Neural crest cell (in vitro differentiated cells): Measurements from ENCODE around the gene FAM217A. TPM values are rescaled to one million over a fixed set of nuclear protein-coding genes. Genes with fewer than 3 reads are reported as not detected.

Source experiments
- DNase-seq: peaks from one replicate; pipeline ENCODE4 v3.0.0; 2021; ENCODE audit warnings: low read depth, mixed read lengths, low spot score
- H3K27ac Mint-ChIP-seq: one replicate; pipeline ENCODE4 v1.8.0; 2021; ENCODE audit warnings: mild to moderate bottlenecking, mixed read lengths; ENCODE audit not compliant: unreplicated experiment
- H3K27me3 Mint-ChIP-seq: 2 replicates; pipeline ENCODE4 v1.8.0; 2021; ENCODE audit warnings: low read depth, mild to moderate bottlenecking, mixed read lengths
- H3K36me3 Mint-ChIP-seq: 2 replicates; pipeline ENCODE4 v1.8.0; 2021; ENCODE audit warnings: low read depth, mild to moderate bottlenecking, mixed read lengths
- H3K4me1 Mint-ChIP-seq: 2 replicates; pipeline ENCODE4 v1.8.0; 2021; ENCODE audit warnings: mixed read lengths
- H3K4me3 Mint-ChIP-seq: one replicate; pipeline ENCODE4 v1.8.0; 2021; ENCODE audit warnings: mild to moderate bottlenecking, mixed read lengths
- H3K9me3 Mint-ChIP-seq: 2 replicates; pipeline ENCODE4 v1.8.0; 2021; ENCODE audit warnings: mixed read lengths
- CTCF ChIP-seq: fragments of 200-600 bp; sonication (generic); conservative IDR thresholded peaks from 2 replicates; pipeline ENCODE4 v1.5.0; 2021; ENCODE audit warnings: antibody characterized with exemption, mild to moderate bottlenecking
- total RNA-seq: library from RNA; stranded (reverse); gene quantifications from 2 replicates; pipeline ENCODE4 v1.2.1, GENCODE V29; 2021

The FAM217A gene
- total RNA-seq, 1 donor from 2014 or later, result not detected

GRCh38 chr6:4029687-4030086, 49.2 kb downstream of the FAM217A start:
- DNase-seq, result no peak
- H3K27me3 Mint-ChIP-seq, result no peaks in the 10 kb centered on the region
- H3K4me1 Mint-ChIP-seq, result peaks cover 34% of the 10 kb centered on the region
- H3K9me3 Mint-ChIP-seq, result no peaks in the 10 kb centered on the region
- H3K4me3 Mint-ChIP-seq, result no peak overlapping the region
- peaks cover 24% of the 10 kb centered on the region for H3K36me3 Mint-ChIP-seq
- no peak for TF ChIP-seq CTCF
- peak overlapping the region; percentile 9 for H3K27ac Mint-ChIP-seq

DNA sequence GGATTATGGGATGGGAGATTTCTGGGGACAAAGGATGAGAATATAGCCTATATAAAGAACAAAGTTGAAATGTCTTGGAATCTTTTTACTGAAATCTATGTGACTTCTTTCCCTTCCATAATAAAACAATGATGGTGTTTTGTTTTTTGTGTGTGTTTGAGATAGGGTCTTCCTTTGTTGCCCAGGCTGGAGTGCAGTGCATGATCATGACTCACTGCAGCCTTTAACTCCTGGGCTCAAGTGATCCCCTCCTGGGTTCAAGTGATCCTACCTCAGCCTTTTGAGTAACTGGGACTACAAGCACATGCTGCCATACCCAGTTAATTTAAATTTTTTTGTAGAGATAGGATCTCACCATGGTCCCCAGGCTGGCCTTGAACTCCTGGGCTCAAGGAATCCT, 50.9 kb downstream of the FAM217A start:
- TF ChIP-seq CTCF, result no peak
- H3K9me3 Mint-ChIP-seq, result no peaks in the 10 kb centered on the region

GRCh38 chr6:4025681-4026080, 53.3 kb downstream of the FAM217A start:
- H3K9me3 Mint-ChIP-seq, result no peaks in the 10 kb centered on the region
- H3K27me3 Mint-ChIP-seq, result no peaks in the 10 kb centered on the region
- no peak for TF ChIP-seq CTCF
- no peak overlapping the region for H3K27ac Mint-ChIP-seq
- DNase-seq, result no peak
- peak overlapping the region; percentile 38 for H3K4me3 Mint-ChIP-seq
- peaks cover 50% of the 10 kb centered on the region for H3K4me1 Mint-ChIP-seq
- peaks cover 12% of the 10 kb centered on the region for H3K36me3 Mint-ChIP-seq

More for the DNA sequence above, 50.9 kb downstream of the FAM217A start:
- DNase-seq, result no peak
- Mint-ChIP-seq H3K4me3 (no peak overlapping the region), H3K36me3 (peaks cover 24% of the 10 kb centered on the region), H3K4me1 (peaks cover 45% of the 10 kb centered on the region), H3K27me3 (no peaks in the 10 kb centered on the region), H3K27ac (no peak overlapping the region)

GRCh38 chr6:4023240-4023639, 55.7 kb downstream of the FAM217A start:
- Mint-ChIP-seq H3K36me3 (peaks cover 7% of the 10 kb centered on the region), H3K27me3 (no peaks in the 10 kb centered on the region), H3K4me1 (peaks cover 55% of the 10 kb centered on the region), H3K9me3 (no peaks in the 10 kb centered on the region), H3K27ac (no peak overlapping the region), H3K4me3 (peak overlapping the region; percentile 91)
- TF ChIP-seq CTCF, result no peak
- no peak for DNase-seq

DNA sequence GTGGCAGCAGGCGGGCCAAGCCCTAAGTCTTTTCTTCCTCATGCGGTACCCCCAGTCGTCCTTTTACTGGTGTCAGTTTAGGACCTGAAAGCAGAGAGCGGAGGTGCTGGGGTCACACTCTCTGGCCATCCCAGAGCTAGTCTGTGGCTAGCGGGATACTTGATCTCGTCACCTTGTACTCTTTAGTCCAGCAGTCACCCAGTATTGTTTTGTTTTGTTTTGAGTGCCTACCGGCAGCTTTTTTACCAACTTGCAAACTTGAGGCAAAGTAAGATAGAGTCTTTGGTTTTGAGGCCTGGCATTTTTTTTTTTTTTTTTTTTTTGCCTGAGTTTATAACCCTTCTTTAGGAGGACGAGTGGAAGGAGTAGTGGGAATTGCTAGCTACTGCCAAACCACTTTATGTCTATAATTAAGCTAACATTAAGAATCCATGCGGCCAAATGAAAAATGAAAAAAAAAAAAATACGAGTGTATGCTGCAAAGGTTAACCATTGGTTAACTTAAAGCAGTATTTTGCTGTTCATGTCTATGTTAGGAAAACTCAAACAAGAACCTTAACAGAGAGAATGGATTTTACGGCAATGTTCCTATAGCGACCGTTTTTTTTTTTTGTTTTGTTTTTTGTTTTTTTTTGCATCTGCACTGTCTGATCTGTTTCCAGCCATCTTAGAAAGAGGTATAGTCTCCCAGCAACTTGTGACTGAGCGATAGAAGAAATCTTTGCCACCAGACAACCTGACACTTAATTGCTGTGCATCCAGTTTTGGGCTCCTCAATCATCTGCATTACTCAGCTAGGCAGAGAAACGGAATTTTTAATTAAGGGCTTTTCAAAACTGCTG, 56.9 kb downstream of the FAM217A start:
- peak overlapping the region; percentile 91 for H3K4me3 Mint-ChIP-seq
- no peaks in the 10 kb centered on the region for H3K27me3 Mint-ChIP-seq
- peaks cover 58% of the 10 kb centered on the region for H3K4me1 Mint-ChIP-seq
- TF ChIP-seq CTCF, result peak; percentile 8
- no peak for DNase-seq
- H3K9me3 Mint-ChIP-seq, result no peaks in the 10 kb centered on the region
- H3K27ac Mint-ChIP-seq, result peak overlapping the region; percentile 99
- peaks cover 6% of the 10 kb centered on the region for H3K36me3 Mint-ChIP-seq
